COLO668 (cell line): Measurements from ENCODE around the gene ITGB1BP1.
A peak's percentile ranks its signal among the peaks of the same experiment; 100 is the strongest.

ENCODE experiments used
- DNase-seq: peaks from one replicate; lab custom pipeline; 2025; ENCODE audit not compliant: unreplicated experiment; lab: John Stamatoyannopoulos, UW

Gene ITGB1BP1

GRCh38 chr2:9428965-9429577 is 5.7 kb upstream of the ITGB1BP1 start:
- no peak for DNase-seq

GRCh38 chr2:9424447-9425164 is 1.3 kb upstream of the ITGB1BP1 start:
- peak; percentile 30 for DNase-seq

DNA sequence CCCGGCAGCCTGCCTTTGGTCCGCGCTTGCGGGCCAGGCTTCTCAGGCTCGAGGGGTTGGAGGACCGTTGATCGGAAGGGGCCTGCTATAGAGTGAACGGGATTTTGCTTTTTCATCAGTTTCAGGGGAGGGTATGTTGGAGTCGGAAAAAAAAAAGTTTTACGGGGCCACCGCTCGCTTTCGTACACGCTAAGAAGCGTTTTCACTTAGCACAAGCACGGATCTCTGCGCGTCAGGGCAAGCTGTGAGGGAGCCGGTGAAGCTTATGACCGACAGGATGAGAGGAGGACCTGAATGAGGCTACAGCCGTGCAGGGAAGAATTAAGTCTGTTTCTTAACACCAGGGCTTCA is 569 bp upstream of the ITGB1BP1 start:
- no peak for DNase-seq

GRCh38 chr2:9422321-9423099 is 818 bp downstream of the ITGB1BP1 start:
- peak; percentile 61 for DNase-seq

DNA sequence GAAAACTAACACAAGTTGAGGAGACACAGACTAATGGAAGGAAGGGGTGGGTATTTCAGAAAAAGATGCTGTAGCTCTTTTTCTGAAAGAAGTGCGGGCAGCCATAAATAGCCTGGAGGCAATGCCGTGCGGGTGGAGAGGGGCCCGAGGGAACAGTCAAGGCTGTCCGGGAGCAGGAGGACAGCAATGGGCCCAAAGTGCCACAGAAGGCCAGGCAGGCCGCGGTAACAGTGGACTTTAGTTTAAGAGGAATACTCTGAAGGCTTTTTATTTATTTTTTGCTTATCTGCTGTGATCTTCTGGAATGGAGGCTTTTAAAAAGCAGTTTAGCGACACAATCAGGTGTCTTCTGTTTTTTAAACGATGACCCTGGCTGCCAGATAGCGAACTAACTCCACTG is 2.8 kb downstream of the ITGB1BP1 start:
- no peak for DNase-seq

DNA sequence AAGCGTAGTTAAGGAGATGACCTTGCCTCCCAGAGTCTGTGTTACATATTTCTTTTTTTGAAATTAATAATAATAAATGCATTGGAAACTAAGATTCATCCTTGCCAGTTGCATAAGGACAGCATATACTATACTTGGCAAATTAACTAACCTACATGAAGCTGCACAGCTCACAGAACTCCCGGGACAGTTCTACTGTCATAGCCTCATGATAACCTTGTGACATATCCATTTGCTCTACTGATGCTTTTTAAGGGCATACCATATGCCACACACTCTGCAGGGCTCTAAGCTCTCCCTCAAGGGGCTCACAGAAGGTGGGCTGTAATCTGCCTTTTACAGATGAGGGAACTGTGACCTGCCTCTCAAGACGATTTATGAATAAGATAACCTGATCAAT is 3.8 kb downstream of the ITGB1BP1 start:
- DNase-seq = no peak

GRCh38 chr2:9418746-9419145 is 4.6 kb downstream of the ITGB1BP1 start:
- DNase-seq = no peak

DNA sequence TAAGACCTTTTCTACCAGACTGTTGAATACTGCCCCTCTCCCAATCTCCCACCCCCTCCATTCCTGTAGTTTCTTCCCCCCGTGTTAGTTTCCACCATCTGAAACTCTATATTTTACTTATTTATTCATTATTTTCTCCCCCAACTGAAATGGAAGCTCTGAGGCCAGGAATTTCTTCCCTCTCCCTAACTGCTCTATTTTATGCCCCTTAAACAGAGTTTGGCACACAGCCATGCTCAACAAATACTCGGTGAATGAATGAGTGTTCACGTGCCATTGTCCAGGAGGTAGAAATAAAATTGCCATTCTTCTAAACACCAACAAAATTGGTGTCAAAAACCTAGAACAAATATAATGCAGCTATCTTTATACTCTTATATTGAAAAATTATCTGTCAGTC is 5.6 kb downstream of the ITGB1BP1 start:
- no peak for DNase-seq

DNA sequence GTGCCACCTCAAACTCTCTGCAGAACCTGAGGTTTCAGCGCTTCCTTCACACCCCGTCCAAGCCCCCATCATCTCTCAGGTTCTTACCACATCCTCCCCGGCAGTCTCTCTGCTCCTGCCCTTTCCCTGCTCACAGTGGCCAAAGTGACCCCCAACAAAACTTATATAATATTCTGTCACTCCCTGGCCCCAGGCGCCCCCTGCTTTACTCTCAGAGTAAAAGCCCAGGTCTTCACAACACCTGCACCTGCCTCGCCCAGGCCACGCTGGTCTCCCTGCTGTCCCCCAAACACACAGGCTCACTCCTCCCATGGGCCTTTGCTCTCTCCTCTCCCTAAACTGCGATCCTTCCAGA is 6.4 kb downstream of the ITGB1BP1 start:
- no peak for DNase-seq

DNA sequence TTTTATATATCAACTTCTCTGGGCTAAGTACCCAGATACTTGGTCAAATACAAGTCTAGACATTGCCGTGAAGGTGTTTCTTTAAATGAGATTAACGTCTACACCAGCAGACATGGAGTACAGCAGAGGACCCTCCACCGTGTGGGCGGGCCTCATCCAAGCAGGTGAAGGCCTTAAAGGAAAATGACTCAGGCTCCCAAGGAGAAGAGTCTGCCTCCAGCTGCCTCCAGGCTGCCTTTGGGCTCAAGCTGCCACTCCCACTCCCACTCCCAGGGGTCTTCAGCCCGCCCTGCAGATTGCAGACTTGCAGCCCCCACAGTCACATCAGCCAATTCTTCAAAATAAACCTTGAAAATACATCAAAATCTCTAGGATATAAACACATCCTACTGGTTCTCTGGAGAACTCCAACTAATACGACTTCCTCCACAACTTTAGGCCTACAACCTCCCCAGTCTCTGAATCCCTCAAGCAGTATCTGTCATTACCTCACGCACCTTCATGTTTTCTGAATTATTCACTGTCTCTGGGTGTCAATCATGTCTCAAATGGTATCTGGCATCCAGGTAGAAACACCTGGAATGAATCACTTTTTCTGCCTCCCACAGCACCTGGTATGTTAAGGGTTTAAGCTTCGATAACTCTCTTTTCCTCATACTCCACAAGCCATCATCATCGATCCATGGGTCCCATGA is 6.9 kb downstream of the ITGB1BP1 start:
- DNase-seq = no peak

- no peak for DNase-seq
Measured at GRCh38 chr2:9415516-9416169, 7.7 kb downstream of the ITGB1BP1 start.

DNA sequence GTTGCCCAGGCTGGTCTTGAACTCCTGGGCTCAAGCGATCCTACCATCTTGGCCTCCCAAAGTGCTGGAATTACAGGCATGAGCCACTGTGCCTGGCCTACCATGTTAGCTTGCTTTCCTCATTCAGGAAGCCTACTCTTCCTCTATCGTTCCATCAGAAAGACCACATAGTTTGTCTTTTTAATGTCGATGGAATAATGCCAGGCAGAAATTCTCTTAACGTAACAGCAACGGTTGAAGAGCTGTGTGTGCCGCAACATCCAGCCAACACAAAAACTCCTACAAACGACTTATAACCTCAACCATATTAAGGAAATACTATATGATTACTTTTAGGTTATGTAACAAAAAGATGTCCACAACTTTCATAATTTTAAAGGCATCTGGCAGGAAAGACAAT is 10.5 kb downstream of the ITGB1BP1 start:
- DNase-seq = no peak

- DNase-seq = no peak
Measured at GRCh38 chr2:9410108-9410507, 13.2 kb downstream of the ITGB1BP1 start.

- DNase-seq = no peak
Measured at GRCh38 chr2:9408641-9409151, 14.6 kb downstream of the ITGB1BP1 start.

DNA sequence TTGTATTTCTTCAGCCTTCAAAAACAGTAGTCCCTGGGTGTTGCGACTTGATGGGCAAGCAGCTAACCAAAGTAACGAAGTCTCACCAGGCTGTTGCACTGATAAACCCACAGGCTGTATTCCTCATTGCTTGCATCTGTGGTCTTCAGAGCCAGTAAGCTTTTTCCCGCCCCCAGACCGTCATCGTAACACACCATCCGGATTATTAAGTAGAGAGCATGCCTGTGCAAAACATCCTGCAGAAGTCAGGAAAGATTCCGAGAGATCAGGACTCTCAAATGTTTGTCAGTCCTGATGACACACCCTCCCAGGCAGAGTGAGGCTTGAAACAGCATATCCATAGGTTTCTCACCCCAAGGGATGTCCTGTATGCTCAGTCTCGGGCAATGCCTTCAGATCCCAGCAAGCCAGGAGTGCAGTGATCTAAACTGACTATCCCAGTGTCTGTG is 15.9 kb downstream of the ITGB1BP1 start:
- DNase-seq = no peak

GRCh38 chr2:9406529-9407362 is 16.6 kb downstream of the ITGB1BP1 start:
- no peak for DNase-seq

DNA sequence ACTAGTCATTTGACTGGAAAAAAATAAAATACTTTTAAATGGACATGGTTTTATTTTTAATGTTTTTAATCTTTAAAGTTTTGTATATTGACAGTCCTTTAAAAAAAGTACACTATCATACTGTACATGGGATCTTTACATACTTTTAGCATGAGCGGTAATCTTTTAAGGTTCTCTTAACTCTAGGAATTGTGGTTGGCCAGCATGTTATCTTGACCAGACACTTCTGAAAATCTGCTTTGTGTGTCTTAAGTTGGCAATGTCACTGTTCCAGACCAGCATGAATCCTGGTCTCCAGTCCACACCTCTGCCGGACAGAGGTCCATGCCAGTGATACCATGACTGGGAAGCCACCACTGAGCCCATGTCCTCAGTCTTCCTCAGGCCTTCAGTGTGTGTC is 17.7 kb downstream of the ITGB1BP1 start:
- no peak for DNase-seq

DNA sequence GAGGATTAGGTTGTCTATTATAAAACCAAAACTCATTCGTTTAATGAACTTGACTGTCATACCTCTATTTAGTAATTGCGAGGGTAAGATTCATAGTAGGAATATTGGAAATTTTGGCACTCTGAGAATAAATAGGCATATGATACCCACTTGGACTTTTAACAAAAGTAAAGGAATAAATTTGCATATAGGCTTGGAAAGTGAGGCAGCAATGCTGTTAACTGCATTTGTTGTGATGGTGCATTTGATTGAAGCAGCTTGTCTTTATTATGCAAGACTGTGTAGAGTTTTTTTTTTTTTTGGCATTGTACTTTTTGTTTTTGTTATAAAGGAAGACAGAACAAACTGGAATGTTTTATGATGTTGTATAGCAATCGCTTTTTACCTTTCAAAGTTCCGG is 18.9 kb downstream of the ITGB1BP1 start:
- no peak for DNase-seq

- DNase-seq = no peak
Measured at GRCh38 chr2:9403924-9404323, 19.4 kb downstream of the ITGB1BP1 start.
